ENCODE measurements around the gene ACOX1. TPM values are rescaled to one million over a fixed set of nuclear protein-coding genes. Genes with fewer than 3 reads are reported as not detected.
A peak's percentile ranks its signal among the peaks of the same experiment; 100 is the strongest.

The ACOX1 gene
- total and polyA plus RNA-seq, 2 of the 13 experiments (the other 11 are each of a cell fraction or from before 2014, with no cell fraction given), result 86.4 to 120 TPM

- TF ChIP-seq ZBTB42 (CRISPR knock-in tag; IDR thresholded peaks at IDR 0.05) (no peak), HOXA9 (CRISPR knock-in tag; IDR thresholded peaks at IDR 0.05; ENCODE audit: borderline replicate concordance) (no peak), ZNF639 (CRISPR knock-in tag; conservative IDR thresholded peaks at IDR 0.05) (no peak), EHMT2 (IDR thresholded peaks at IDR 0.05; ENCODE audit: borderline replicate concordance, low read depth, low read length) (no peak), MAF1 (CRISPR knock-in tag; IDR thresholded peaks at IDR 0.05; ENCODE audit: borderline replicate concordance) (no peak), ZNF296 (CRISPR knock-in tag; conservative IDR thresholded peaks at IDR 0.05) (no peak), RBAK (CRISPR knock-in tag; IDR thresholded peaks at IDR 0.05) (no peak), SOX6 (IDR thresholded peaks at IDR 0.05) (no peak), SOX6 (CRISPR knock-in tag; IDR thresholded peaks at IDR 0.05) (peak; percentile 39; the same call in 1 of the 2 replicates), NRL (CRISPR knock-in tag; IDR thresholded peaks at IDR 0.05; ENCODE audit: borderline replicate concordance) (no peak), TEAD3 (CRISPR knock-in tag; optimal IDR thresholded peaks at IDR 0.05; ENCODE audit: borderline replicate concordance) (peak; percentile 25), HNRNPL (IDR thresholded peaks at IDR 0.05; ENCODE audit: low read depth, low read length) (peak; percentile 81), STAG1 (CRISPR knock-in tag; IDR thresholded peaks at IDR 0.05) (peak; percentile 98), HOXA7 (CRISPR knock-in tag; IDR thresholded peaks at IDR 0.05) (no peak), POLR2AphosphoS5 (IDR thresholded peaks at IDR 0.05; ENCODE audit: low read depth, low read length) (no peak), ATAD3A (CRISPR knock-in tag; IDR thresholded peaks at IDR 0.05) (no peak), GFI1 (CRISPR knock-in tag; IDR thresholded peaks at IDR 0.05; ENCODE audit: borderline replicate concordance) (no peak)
- TF ChIP-seq, protein P1, sequence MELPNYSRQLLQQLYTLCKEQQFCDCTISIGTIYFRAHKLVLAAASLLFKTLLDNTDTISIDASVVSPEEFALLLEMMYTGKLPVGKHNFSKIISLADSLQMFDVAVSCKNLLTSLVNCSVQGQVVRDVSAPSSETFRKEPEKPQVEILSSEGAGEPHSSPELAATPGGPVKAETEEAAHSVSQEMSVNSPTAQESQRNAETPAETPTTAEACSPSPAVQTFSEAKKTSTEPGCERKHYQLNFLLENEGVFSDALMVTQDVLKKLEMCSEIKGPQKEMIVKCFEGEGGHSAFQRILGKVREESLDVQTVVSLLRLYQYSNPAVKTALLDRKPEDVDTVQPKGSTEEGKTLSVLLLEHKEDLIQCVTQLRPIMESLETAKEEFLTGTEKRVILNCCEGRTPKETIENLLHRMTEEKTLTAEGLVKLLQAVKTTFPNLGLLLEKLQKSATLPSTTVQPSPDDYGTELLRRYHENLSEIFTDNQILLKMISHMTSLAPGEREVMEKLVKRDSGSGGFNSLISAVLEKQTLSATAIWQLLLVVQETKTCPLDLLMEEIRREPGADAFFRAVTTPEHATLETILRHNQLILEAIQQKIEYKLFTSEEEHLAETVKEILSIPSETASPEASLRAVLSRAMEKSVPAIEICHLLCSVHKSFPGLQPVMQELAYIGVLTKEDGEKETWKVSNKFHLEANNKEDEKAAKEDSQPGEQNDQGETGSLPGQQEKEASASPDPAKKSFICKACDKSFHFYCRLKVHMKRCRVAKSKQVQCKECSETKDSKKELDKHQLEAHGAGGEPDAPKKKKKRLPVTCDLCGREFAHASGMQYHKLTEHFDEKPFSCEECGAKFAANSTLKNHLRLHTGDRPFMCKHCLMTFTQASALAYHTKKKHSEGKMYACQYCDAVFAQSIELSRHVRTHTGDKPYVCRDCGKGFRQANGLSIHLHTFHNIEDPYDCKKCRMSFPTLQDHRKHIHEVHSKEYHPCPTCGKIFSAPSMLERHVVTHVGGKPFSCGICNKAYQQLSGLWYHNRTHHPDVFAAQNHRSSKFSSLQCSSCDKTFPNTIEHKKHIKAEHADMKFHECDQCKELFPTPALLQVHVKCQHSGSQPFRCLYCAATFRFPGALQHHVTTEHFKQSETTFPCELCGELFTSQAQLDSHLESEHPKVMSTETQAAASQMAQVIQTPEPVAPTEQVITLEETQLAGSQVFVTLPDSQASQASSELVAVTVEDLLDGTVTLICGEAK (IDR thresholded peaks at IDR 0.05), result no peak
- TF ChIP-seq, protein P1 (CRISPR knock-in tag; IDR thresholded peaks at IDR 0.05), result no peak
- TF ChIP-seq, protein P2, sequence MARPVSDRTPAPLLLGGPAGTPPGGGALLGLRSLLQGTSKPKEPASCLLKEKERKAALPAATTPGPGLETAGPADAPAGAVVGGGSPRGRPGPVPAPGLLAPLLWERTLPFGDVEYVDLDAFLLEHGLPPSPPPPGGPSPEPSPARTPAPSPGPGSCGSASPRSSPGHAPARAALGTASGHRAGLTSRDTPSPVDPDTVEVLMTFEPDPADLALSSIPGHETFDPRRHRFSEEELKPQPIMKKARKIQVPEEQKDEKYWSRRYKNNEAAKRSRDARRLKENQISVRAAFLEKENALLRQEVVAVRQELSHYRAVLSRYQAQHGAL (CRISPR knock-in tag; IDR thresholded peaks at IDR 0.05; ENCODE audit: not compliant biosample characterization), result peak; percentile 58
Measured at GRCh38 chr17:76005263-76006149, 26.5 kb upstream of the ACOX1 start (continued).
